Measurements from ENCODE around the gene KCNN1.

Gene KCNN1

DNA sequence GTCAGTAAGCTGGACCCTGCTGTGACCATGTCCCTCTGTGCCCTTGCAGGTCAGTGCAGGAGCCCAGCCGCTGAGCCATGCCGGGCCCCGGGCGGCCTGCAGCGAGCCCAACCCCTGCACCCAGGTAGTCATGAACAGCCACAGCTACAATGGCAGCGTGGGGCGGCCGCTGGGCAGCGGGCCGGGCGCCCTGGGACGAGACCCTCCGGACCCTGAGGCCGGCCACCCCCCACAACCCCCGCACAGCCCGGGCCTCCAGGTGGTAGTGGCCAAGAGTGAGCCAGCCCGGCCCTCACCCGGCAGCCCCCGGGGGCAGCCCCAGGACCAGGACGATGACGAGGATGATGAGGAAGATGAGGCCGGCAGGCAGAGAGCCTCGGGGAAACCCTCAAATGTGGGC, 6.9 kb downstream of the KCNN1 start:
- H3F3A ChIP-seq (ENCODE audit: insufficient read depth, low read length) = no peaks in the 10 kb centered on the region

GRCh38 chr19:17974551-17974950, 7.6 kb downstream of the KCNN1 start:
- H2AFZ ChIP-seq (ENCODE audit: low read length) = no peak overlapping the region
- no peaks in the 10 kb centered on the region for H4K20me1 ChIP-seq (ENCODE audit: insufficient read depth, low read length)
- no peaks in the 10 kb centered on the region for H3K36me3 ChIP-seq (ENCODE audit: insufficient read depth, low read length)
- peaks cover 4% of the 10 kb centered on the region for H3K4me1 ChIP-seq (ENCODE audit: insufficient read depth, low read length, severe bottlenecking)
- H3K27ac ChIP-seq (ENCODE audit: low read depth, low read length, poor library complexity, severe bottlenecking) = no peak overlapping the region
- H3K9me2 ChIP-seq (ENCODE audit: low read depth, low read length) = no peaks in the 10 kb centered on the region
- H3K9ac ChIP-seq (ENCODE audit: low read length) = no peak overlapping the region
- TF ChIP-seq EZH2 (IDR thresholded peaks at IDR 0.05; ENCODE audit: borderline replicate concordance, low read length) (no peak), CTCF (IDR thresholded peaks at IDR 0.05; ENCODE audit: low read length) (no peak)
- no peak overlapping the region for H3K4me2 ChIP-seq (ENCODE audit: low read length)
- H3K9me3 ChIP-seq (ENCODE audit: low read length) = no peaks in the 10 kb centered on the region
- peaks cover 3% of the 10 kb centered on the region; the same call in 1 of the 2 replicates for H3K27me3 ChIP-seq (ENCODE audit: insufficient read depth, low read length)
- H3K4me3 ChIP-seq (ENCODE audit: low read depth, low read length, poor library complexity, severe bottlenecking) = no peak overlapping the region
- no peaks in the 10 kb centered on the region for H3F3A ChIP-seq (ENCODE audit: insufficient read depth, low read length)
- no peaks in the 10 kb centered on the region for H3K79me2 ChIP-seq (ENCODE audit: insufficient read depth, low read length)

More for the DNA sequence above, 6.9 kb downstream of the KCNN1 start:
- peaks cover 3% of the 10 kb centered on the region; the same call in 1 of the 2 replicates for H3K27me3 ChIP-seq (ENCODE audit: insufficient read depth, low read length)
- no peaks in the 10 kb centered on the region for H3K4me1 ChIP-seq (ENCODE audit: insufficient read depth, low read length, severe bottlenecking)
- H2AFZ ChIP-seq (ENCODE audit: low read length) = no peak overlapping the region
- no peaks in the 10 kb centered on the region for H3K9me3 ChIP-seq (ENCODE audit: low read length)
- H3K9me2 ChIP-seq (ENCODE audit: low read depth, low read length) = no peaks in the 10 kb centered on the region
- TF ChIP-seq CTCF (IDR thresholded peaks at IDR 0.05; ENCODE audit: low read length) (no peak), EZH2 (IDR thresholded peaks at IDR 0.05; ENCODE audit: borderline replicate concordance, low read length) (no peak)
- H4K20me1 ChIP-seq (ENCODE audit: insufficient read depth, low read length) = no peaks in the 10 kb centered on the region
- no peak overlapping the region for H3K9ac ChIP-seq (ENCODE audit: low read length)
- H3K4me3 ChIP-seq (ENCODE audit: low read depth, low read length, poor library complexity, severe bottlenecking) = no peak overlapping the region
- H3K4me2 ChIP-seq (ENCODE audit: low read length) = no peak overlapping the region
- H3K79me2 ChIP-seq (ENCODE audit: insufficient read depth, low read length) = no peaks in the 10 kb centered on the region
- no peak overlapping the region for H3K27ac ChIP-seq (ENCODE audit: low read depth, low read length, poor library complexity, severe bottlenecking)
- no peaks in the 10 kb centered on the region for H3K36me3 ChIP-seq (ENCODE audit: insufficient read depth, low read length)

- Histone ChIP-seq H3K9ac (ENCODE audit: low read length) (no peak overlapping the region), H3K27me3 (ENCODE audit: insufficient read depth, low read length) (peaks cover 3% of the 10 kb centered on the region; the same call in 1 of the 2 replicates), H3K9me3 (ENCODE audit: low read length) (no peaks in the 10 kb centered on the region), H3K4me3 (ENCODE audit: low read depth, low read length, poor library complexity, severe bottlenecking) (no peak overlapping the region), H3K4me1 (ENCODE audit: insufficient read depth, low read length, severe bottlenecking) (peaks cover 7% of the 10 kb centered on the region), H4K20me1 (ENCODE audit: insufficient read depth, low read length) (no peaks in the 10 kb centered on the region), H3K9me2 (ENCODE audit: low read depth, low read length) (no peaks in the 10 kb centered on the region), H3K36me3 (ENCODE audit: insufficient read depth, low read length) (no peaks in the 10 kb centered on the region), H3F3A (ENCODE audit: insufficient read depth, low read length) (no peaks in the 10 kb centered on the region), H3K4me2 (ENCODE audit: low read length) (no peak overlapping the region), H2AFZ (ENCODE audit: low read length) (no peak overlapping the region), H3K79me2 (ENCODE audit: insufficient read depth, low read length) (no peaks in the 10 kb centered on the region), H3K27ac (ENCODE audit: low read depth, low read length, poor library complexity, severe bottlenecking) (no peak overlapping the region)
- no peak for TF ChIP-seq CTCF (IDR thresholded peaks at IDR 0.05; ENCODE audit: low read length)
- no peak for TF ChIP-seq EZH2 (IDR thresholded peaks at IDR 0.05; ENCODE audit: borderline replicate concordance, low read length)
These were observed 8.1 kb downstream of the KCNN1 start for GRCh38 chr19:17975032-17975431.
